22Rv1 (cell line): ENCODE measurements around the gene AGBL1.

Source experiments
- H3K27ac ChIP-seq: fragments of 450-650 bp; 2 replicates; pipeline ENCODE4 v1.5.1; 2017
- ZFX ChIP-seq: fragments of 450-650 bp; IDR thresholded peaks from 2 replicates; pipeline ENCODE4 v1.6.1; 2017; ENCODE audit warnings: antibody characterized with exemption, borderline replicate concordance
- TF ChIP-seq, protein P1 (sequence below): fragments of 450-650 bp; IDR thresholded peaks from 2 replicates; pipeline ENCODE4 v1.5.1; 2017; ENCODE audit warnings: mild to moderate bottlenecking

The AGBL1 gene

DNA sequence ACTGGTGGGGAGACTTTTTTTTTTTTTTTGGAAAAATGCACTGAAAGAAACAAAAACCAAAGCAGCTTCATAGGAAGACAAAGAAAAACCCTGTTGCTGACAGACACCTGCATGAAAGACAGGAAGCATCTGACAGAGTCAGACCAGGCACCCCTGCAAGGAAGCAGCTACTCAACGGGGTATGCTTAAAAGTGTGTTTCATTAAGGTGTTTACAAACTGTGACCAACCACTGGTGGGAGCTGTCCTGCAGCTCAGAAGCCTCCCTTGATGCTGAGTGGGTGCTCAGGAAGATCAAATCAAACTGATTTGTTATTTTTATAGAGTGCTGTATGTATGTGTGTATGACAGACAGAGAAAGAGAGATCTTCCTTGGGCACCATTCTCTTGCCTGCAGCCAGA, 34.7 kb upstream of the AGBL1 start:
- TF ChIP-seq ZFX, result no peak
- TF ChIP-seq, protein P1, sequence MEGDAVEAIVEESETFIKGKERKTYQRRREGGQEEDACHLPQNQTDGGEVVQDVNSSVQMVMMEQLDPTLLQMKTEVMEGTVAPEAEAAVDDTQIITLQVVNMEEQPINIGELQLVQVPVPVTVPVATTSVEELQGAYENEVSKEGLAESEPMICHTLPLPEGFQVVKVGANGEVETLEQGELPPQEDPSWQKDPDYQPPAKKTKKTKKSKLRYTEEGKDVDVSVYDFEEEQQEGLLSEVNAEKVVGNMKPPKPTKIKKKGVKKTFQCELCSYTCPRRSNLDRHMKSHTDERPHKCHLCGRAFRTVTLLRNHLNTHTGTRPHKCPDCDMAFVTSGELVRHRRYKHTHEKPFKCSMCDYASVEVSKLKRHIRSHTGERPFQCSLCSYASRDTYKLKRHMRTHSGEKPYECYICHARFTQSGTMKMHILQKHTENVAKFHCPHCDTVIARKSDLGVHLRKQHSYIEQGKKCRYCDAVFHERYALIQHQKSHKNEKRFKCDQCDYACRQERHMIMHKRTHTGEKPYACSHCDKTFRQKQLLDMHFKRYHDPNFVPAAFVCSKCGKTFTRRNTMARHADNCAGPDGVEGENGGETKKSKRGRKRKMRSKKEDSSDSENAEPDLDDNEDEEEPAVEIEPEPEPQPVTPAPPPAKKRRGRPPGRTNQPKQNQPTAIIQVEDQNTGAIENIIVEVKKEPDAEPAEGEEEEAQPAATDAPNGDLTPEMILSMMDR, result no peak
- H3K27ac ChIP-seq, result no peak overlapping the region

DNA sequence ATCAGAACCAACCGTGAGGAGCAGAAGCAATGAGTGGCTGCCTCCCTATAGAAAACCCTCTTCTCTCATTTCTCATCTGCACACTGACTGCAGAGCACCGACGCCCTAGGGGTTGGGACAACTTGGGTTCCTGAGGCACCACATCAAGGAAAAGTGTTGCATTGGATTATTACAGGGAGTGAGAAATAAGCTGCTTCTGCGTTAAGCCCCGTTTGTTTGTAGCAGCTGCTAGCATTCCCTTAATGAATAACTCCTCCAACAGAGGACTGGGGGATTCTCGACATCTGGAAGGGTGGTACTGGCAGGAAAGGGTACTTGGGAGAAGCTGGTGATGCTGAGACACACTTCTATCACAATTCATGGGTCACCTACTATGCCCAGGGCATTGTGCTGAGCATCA, 25.3 kb upstream of the AGBL1 start:
- H3K27ac ChIP-seq, result no peak overlapping the region
- no peak for TF ChIP-seq ZFX
- TF ChIP-seq, protein P1, result no peak

DNA sequence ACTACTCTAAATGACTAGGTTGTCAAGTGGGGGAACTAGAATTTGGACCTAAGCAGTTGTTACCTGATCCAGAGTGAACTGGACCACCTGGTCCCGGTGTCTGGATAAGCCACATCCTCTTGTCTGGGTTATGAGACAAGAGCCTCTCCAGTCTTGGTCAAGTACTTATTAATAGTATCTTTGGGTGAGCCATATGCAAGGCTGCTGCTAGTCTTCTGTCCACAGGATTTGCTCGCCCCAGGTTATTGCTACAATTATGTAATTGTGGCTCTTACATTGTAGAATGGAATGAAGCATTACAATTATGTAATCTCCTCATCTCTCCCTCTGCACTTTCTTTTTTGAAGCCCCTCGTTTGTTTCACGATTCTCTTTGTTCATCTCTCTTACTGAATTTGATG, 24.0 kb upstream of the AGBL1 start:
- TF ChIP-seq ZFX, result no peak
- TF ChIP-seq, protein P1, result no peak
- no peak overlapping the region for H3K27ac ChIP-seq

DNA sequence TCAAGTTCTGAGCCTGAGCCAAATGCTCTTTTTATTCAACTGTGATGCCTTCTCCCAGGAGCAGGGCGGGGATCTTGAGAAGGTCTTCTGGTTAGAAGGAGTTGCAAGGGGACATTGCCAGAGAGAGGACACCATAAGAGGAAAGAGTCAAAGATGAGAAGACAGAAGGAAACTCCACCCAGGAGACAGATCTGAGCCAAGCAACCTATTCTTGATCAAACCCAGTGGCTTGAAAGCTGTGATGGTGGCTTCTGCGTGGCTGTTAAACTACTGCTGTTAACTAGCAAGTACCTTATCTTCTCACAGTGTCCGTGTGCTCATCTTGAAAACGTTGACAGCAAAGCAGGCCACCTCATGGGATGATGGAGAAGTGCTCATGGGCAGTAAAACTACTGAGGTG, 19.8 kb upstream of the AGBL1 start:
- TF ChIP-seq, protein P1, result no peak
- TF ChIP-seq ZFX, result no peak
- no peak overlapping the region for H3K27ac ChIP-seq

DNA sequence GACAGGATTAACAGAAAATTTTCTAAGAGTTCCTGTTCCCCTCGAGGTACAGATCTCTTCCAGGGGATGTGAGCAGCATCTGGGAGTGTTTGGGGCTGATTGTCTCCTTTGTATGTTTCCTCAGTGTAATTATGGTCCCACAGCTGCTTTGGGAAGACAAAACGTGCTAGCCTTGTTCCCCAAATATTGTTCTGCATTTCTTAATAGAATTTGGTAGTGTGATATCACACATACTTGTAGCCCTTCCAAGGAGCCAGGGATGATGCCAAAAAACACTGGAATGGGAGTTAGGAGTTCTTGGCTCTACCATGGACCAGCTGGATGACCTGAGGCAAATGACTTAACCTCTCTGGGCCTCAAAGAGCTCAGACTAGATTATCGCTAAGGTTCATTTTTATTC, 19.0 kb upstream of the AGBL1 start:
- TF ChIP-seq, protein P1, result no peak
- TF ChIP-seq ZFX, result no peak
- no peak overlapping the region for H3K27ac ChIP-seq

DNA sequence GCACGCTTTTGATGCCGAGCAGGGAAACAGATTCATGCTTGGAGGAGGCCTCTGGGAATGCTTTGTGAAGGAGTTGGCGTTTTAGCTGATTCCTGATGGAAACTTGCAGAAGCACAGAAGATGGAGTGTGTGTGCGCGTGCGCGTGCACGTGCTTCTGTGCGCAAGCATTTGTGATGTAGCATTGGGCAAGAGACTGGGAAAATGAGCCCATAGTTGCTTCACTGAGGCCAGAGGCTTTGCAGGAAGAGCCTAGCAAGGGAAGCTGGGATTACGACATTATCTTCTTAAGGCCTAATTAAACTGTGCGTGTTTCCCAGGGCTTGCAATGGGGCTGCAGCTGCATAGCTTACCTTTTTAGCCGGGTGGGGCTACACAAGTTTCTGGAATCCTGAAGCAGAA, 18.1 kb upstream of the AGBL1 start:
- H3K27ac ChIP-seq, result no peak overlapping the region
- no peak for TF ChIP-seq ZFX
- TF ChIP-seq, protein P1, result no peak

DNA sequence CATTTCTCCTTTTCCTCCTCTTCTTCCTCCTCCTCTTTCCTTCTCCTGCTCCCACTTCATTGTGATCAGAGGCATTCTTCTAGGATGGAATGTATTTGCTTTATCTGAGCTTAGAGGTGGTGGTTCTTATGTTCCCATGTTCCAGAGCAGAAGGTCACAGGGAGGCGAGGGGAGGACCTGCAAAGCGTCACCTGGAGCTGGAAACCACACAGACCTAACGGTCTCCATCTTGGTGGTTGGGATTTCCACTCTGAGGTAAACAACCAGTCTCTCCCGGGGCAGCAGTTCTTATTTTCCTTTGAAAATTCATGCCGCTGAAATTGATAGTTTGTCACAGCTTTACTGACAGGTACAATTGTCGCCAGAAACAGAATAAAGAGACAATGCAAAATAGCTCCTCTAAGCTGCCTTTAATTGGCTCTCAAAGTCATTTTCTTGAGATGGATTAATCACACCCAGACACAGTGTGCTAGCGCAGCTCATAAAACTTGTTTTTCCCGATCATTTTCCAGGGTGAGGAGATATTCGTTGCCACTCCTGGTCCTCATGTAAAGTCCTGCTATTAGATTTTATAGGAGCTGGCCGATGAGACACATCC, 16.9 kb upstream of the AGBL1 start:
- TF ChIP-seq, protein P1, result no peak
- no peak for TF ChIP-seq ZFX
- H3K27ac ChIP-seq, result no peak overlapping the region
